ENCODE data around the gene KIF20A. TPM values are rescaled to one million over a fixed set of nuclear protein-coding genes. Genes with fewer than 3 reads are reported as not detected.

The KIF20A gene
- total RNA-seq, 1 donor from 2014 or later = 77.6 TPM

GRCh38 chr5:138177941-138178515 lies 884 bp upstream of the KIF20A start:
- no peak for TF ChIP-seq CTCF (conservative IDR thresholded peaks at IDR 0.05)
- Mint-ChIP-seq H3K4me3 (no peak overlapping the region), H3K27me3 (ENCODE audit: low read depth) (no peaks in the 10 kb centered on the region), H3K4me1 (peaks cover 21% of the 10 kb centered on the region), H3K36me3 (ENCODE audit: low read depth) (peaks cover 8% of the 10 kb centered on the region), H3K27ac (ENCODE audit: unreplicated experiment) (no peak overlapping the region), H3K9me3 (no peaks in the 10 kb centered on the region)
- DNase-seq (ENCODE audit: low read depth, low spot score) = peak; percentile 3

- H3K4me3 Mint-ChIP-seq = no peak overlapping the region
- no peak overlapping the region for H3K27ac Mint-ChIP-seq (ENCODE audit: unreplicated experiment)
- H3K27me3 Mint-ChIP-seq (ENCODE audit: low read depth) = no peaks in the 10 kb centered on the region
- peaks cover 21% of the 10 kb centered on the region for H3K4me1 Mint-ChIP-seq
- H3K9me3 Mint-ChIP-seq = no peaks in the 10 kb centered on the region
- peaks cover 3% of the 10 kb centered on the region for H3K36me3 Mint-ChIP-seq (ENCODE audit: low read depth)
- peak; percentile 11 for DNase-seq (ENCODE audit: low read depth, low spot score)
- TF ChIP-seq CTCF (conservative IDR thresholded peaks at IDR 0.05) = no peak
These were observed 455 bp downstream of the KIF20A start for GRCh38 chr5:138179277-138179857.

- peak; percentile 6 for DNase-seq (ENCODE audit: low read depth, low spot score)
- Mint-ChIP-seq H3K9me3 (no peaks in the 10 kb centered on the region), H3K27ac (ENCODE audit: unreplicated experiment) (no peak overlapping the region), H3K4me1 (peaks cover 21% of the 10 kb centered on the region), H3K4me3 (no peak overlapping the region), H3K27me3 (ENCODE audit: low read depth) (no peaks in the 10 kb centered on the region), H3K36me3 (ENCODE audit: low read depth) (peaks cover under 1% of the 10 kb centered on the region)
- peak; percentile 71 for TF ChIP-seq CTCF (conservative IDR thresholded peaks at IDR 0.05)
These were observed 1.4 kb downstream of the KIF20A start for GRCh38 chr5:138180183-138180782.

- Mint-ChIP-seq H3K36me3 (ENCODE audit: low read depth) (no peaks in the 10 kb centered on the region), H3K27me3 (ENCODE audit: low read depth) (no peaks in the 10 kb centered on the region), H3K27ac (ENCODE audit: unreplicated experiment) (peak overlapping the region; percentile 63), H3K9me3 (no peaks in the 10 kb centered on the region), H3K4me3 (no peak overlapping the region), H3K4me1 (peaks cover 21% of the 10 kb centered on the region)
- no peak for TF ChIP-seq CTCF (conservative IDR thresholded peaks at IDR 0.05)
- DNase-seq (ENCODE audit: low read depth, low spot score) = no peak
These were observed 1.9 kb downstream of the KIF20A start for GRCh38 chr5:138180841-138181240.

GRCh38 chr5:138182808-138183207 lies 3.9 kb downstream of the KIF20A start:
- Mint-ChIP-seq H3K27me3 (ENCODE audit: low read depth) (no peaks in the 10 kb centered on the region), H3K4me1 (peaks cover 16% of the 10 kb centered on the region), H3K27ac (ENCODE audit: unreplicated experiment) (no peak overlapping the region), H3K9me3 (no peaks in the 10 kb centered on the region), H3K4me3 (no peak overlapping the region), H3K36me3 (ENCODE audit: low read depth) (peaks cover 2% of the 10 kb centered on the region)
- TF ChIP-seq CTCF (conservative IDR thresholded peaks at IDR 0.05) = no peak
- DNase-seq (ENCODE audit: low read depth, low spot score) = no peak
